GM18858 (cell line): Measurements from ENCODE around the gene CSMD2.

Experiments used
- ATAC-seq: cut with Tn5 transposase; IDR thresholded peaks from one replicate; pipeline ENCODE4 v1.9.1; 2021; ENCODE audit not compliant: unreplicated experiment

Gene CSMD2

DNA sequence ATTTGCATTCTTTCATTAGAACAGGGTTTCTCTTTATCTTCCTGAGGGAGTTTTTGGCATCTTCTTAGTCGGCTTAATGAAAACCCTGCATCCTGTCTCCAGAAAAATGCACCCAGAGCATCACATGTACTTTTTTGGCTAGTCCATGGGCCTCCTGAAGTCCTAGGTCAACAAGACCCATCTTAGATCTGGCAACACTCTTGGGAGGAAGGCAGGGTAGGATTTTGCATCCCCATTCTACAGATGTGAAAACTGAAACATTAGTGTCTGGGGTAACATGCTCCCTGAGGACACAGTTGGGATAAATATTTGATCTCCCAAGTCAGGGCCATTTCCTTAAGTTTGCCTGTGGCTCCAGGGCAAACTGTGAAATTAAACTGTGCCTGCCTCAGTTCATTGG, 341.2 kb downstream of the CSMD2 start:
- no peak for ATAC-seq

DNA sequence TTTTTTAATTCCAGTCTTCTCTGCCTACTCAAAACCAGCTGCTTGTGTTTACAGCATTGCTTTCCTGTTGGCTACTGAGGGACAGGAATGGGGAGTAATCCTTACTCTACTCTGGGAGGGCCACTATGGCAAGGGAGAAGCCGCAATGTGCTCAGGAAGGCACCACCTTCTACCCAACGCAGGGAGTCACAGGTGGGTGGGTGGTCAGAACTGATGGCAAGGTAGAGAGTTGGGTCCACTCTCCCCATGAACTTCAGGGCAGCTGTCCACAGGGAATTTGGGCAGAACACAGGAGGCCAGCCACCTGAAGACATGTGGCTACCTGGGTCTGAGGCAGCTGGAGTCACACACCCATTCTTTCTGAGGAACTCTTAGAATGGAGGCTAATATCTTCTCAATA, 341.6 kb downstream of the CSMD2 start:
- ATAC-seq, result no peak

DNA sequence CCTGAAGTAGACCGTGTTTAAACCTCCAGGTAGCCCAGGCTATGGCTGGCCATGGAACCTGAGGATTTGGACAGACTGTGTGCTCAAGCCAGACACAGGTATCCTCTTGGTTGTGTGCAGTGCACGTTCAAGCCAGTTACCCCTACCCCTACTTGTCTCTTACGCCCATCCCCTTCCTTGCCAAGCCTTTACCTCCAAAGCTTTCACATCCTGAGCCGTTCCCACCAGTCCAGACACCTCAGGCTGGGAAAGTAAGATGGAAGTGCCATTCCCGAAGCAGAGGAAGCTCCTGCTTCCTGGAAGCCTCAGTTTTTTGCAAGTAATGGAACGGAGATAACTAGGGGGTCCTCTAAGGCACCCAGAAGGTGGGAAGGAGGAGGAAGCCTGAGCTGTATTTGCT, 342.6 kb downstream of the CSMD2 start:
- ATAC-seq, result no peak

DNA sequence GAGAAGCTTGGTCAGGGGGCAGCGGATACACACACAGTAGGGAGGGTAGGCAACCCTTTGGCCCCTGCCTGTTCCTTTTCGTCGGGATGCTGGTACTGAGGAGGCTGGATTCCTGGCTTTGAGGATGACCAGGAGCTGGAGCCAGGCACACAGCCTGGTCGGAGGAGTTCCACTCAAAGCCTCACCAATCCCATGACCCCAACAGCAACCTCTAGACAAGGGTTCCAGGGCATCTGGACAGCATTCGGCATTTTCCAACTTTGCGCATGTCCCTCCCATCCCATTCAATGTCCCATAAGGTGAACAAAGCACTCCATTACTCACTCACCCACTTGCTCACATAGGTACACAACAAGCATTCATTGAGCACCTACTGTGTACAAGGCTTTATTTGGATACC, 343.7 kb downstream of the CSMD2 start:
- ATAC-seq, result no peak

DNA sequence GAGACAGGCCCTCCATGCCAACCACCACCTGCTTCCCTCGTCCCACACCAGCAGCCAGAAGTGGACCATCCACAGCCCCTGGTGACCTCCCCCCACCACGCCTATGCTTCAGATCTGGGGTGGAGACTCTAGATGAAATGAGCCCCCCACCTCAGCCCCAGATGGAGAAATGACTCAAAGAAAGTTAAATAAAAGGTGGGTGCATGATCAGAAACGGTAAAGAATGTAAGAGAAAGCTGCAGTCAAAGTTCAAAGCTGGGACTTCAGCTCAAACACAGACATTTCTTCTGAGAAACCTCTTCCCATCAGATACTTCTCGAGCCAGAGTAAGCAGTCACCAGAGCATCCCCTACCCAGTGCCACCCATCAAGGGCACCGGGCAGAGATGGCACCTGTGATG, 344.2 kb downstream of the CSMD2 start:
- ATAC-seq, result no peak

DNA sequence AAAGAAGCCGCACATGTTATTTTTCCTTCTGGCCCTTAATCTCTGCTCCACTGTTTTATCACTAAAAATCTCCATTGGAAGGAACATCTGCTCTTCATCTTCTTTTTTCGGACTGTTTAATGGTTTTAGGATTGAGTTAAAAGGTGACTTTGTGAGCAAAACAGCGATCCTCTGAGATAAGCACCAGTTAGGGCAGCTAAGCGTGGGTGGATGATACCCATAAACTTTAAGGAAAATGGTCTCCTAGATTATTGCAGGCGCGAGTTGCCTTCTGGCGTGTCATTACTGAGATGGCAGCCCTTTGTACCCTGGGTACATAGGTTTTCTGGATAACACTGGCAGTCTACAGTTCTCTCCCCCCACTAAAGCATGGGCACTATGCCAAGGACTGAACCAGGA, 345.1 kb downstream of the CSMD2 start:
- ATAC-seq, result no peak

DNA sequence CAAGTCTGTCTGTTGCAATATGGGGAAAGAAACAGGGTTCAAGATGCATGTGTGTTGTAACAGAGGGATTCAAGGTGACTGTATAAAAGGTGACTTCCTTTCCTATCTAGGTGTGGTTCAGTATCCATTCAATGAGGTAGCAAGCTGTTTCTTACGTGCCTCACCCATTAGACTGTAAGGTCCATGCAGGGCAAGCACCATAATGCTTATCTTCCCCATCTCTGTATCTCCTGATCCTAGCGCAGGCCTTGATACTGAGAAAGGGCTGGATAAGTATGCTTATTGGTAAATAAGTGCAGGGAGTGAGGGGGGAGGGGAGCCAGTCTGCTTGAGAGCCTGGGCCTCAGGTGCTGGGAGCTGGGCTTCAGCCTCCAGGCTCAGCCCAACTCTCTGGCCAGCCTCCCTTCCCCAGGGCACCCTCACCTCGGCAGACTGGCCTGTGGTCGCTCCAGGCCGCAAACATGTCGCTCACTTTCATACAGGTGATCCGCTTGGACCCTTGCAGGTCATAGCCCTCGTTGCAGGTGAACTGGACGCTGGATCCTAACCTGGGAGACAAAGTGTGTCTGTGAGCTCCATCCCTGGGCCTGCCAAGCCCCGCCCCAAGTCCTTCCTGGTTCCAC, 345.6 kb downstream of the CSMD2 start:
- no peak for ATAC-seq

DNA sequence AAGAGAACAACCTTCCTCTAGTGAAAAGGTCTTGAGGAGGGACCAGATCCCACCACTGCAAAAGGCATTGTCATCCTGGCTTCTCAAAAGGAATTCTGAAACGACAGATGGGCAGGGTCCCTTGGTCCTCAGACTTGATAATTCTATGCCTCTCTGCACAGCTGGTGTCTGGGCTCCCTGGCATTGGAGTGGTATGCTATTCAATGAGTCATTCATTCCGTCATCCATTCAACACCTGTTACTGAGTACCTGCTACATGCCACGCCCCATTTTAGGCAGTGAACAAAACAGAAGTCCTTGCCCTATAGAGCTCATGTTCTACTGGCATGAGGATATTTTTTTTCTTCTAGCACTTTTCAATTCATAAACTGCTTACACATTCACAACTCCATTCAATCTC, 347.0 kb downstream of the CSMD2 start:
- no peak for ATAC-seq

DNA sequence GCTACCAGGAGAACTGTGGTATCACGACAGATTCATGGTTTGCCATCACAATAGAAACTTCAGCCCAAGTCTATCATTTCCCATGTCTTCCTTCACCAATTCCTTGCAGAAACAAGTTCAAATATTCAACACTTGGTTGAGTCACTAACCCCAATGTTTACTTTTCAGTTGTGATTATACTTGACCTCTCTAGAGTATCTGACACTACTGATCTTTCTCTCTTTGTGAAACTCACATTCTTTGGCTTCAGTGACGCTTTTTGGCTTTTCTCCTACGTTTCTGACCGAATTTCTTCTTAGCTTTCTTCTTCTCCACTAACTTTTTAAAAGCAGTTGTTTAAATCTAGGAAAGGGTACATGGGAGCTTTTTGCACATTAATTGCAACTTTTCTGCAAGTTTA, 350.0 kb downstream of the CSMD2 start:
- no peak for ATAC-seq

DNA sequence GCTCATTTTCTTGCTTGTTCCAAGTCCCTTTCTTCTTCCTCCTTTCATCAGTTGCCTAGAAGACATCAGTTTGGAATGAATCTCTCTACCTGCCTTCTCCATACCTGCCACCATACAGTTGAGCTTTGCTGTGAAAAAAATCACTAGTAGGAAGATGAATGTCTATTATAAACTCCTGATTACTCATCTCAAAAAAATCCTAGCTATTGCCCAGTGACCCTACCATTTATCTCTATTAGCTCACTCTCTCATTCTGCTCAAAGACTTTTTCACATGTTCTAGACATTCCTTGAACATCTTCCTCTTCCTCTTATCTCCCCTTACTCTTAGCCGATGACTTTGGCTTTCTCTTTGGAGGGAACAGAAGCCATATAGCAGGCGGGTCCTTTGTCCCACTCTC, 350.9 kb downstream of the CSMD2 start:
- ATAC-seq, result no peak

DNA sequence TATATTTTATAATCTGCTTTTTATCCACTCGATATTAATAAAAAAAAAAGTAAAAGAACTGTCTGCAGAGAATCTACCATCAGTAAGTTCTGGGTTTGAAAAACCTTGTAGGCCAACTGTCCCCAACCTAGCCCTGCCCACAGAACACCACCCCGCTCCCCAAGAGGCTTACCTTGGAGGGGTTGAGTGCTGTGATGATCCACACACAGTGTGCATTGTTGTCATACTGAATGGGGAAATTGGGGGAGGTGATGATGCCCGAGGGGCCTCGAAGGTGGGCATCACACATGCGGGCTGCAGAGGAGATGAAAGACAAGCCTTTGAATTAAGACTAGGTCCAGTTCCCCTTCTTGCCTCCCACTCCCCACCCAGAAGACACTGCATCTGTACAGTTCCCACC, 354.5 kb downstream of the CSMD2 start:
- no peak for ATAC-seq

DNA sequence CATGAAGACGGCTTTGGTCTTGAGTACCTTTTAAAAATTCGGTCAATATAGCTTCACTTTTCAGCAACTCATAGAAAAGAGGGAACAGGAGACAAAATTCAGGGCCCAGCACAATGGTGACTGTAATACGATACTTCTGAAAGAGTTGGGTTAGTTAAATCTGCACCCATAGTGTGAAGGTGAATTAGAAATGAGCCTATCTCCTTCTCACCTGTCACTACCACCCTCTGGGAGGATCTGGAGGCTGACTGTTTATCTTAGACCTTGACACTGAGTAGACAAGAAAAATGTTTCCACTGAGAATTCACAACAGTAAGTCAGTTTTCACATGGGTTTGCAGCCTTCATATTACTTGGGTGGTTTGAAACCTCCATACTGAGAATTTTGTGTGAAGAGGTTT, 359.0 kb downstream of the CSMD2 start:
- no peak for ATAC-seq

DNA sequence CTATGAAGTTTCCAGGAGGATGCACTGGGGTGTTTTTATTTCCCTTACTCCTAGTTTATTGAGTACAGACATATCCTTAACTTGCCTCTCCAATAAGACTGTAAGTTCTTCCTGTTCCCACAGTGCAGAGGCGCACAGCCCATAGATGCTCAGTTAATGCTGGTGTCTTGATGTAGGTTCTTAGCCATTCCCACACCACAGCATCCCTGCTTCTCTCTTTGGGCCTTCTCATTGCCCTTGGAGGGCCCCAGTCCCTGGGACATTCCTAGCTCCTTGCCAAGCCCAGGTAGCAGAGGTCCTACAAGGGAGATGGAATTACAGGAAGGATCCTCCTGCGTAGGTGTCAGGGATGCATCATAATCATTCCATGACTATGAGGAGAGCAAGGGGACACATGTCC, 362.8 kb downstream of the CSMD2 start:
- ATAC-seq, result no peak

DNA sequence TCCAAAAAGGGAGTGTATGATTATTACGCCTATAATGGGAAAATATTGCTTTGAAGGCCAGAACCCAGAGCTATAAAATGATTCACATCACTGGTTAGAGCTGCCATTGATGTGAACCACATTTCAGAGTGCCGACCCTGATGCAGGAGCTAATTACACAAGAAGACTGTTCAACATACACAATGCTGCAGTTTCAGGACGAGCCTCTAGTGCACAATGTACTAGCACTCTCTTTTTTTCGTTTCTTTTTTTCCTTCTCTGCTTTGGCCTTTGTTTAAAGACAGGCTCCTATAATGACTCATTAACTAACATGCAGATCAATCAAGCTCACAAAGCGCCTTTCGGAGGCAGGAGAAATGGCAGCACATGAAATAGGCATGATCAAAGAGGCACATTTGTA, 367.2 kb downstream of the CSMD2 start:
- ATAC-seq, result no peak

DNA sequence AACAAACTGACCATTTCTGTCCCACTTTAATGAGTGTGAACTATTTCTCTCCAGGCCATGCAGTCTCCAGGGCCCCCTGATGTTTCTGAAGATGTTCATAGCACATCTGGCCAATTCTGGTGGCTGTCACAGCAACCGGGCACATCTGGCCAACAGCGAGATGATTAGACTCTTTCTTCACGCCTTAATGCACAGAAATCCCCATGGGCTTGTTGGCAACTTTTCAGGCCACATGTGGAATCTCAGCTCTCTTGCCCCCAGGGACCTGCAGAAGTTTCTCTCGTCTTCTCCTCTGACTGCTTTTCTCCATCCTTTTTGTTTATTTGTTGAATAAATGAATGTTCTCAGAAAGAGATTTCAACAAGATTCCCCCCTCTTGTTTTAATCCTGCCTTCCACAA, 372.4 kb downstream of the CSMD2 start:
- no peak for ATAC-seq

DNA sequence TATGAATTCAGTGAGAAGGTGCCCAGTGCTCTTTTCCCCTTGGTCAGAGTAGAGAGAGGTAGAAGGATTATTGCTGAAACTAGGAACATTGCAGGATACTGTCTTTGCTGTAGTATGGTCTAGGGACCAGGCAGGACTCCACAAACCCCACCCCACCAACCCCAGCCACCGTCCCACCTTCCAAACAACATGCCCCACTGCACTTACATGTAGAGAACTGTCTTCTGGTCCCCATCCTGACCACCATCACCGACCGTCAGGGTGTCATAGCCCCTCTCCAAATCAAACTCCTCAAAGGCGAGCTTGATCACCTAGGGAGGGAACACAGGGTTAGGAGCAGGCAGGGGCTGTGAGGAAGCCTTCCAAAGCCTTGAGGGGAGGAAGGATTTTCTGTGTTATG, 372.8 kb downstream of the CSMD2 start:
- ATAC-seq, result no peak

DNA sequence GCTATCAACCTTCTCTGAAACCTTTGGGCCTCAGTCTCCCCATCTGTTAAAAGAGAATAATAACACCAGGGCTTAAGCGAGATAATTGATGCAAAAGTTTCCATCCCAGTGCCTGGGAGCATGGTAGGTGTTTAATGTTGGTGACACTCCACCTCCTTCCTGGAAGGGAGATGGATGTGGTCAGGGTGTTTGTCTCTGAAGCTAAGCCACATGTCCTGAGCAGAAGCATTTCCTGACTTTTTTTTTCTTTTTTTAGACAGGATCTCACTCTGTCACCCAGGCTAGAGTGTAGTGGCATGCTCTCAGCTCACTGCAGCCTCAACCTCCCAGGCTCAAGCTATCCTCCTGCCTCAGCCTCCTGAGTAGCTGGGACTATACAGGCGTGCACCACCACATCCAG, 373.8 kb downstream of the CSMD2 start:
- no peak for ATAC-seq

DNA sequence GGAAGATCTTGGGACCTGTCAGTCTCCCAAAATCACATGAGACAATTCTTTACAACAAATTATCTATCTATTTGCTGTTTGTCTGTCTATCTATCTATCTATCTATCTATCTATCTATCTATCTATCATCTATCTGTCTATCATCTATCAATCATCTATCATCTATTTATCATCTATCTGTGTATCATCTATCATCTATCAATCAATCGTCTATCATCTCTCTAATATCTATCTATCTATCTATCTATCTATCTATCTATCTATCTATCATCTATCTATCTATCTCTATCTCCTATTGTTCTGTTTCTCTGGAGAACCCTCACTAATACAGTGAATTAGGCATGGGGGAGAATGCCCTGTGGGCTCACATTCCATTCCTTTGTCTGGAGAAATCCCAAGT, 374.5 kb downstream of the CSMD2 start:
- no peak for ATAC-seq

DNA sequence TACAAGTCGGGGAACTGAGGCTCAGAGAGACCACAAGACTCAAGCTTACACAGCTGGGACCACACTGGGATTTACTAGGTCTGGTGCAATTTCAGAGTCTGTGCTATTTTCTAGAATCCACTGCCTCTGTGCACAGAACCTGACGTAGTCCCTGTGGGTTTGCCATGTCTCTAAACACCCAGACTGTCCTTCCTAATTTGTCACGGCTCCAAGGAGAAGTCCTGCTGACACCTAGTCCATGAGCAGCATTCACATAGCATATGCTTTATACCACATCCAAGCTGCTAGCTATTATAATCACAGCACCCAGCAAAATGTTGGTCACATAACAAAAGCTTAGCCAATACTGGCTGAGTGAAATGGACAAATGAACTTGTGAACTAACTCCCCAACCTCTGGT, 380.2 kb downstream of the CSMD2 start:
- ATAC-seq, result no peak

DNA sequence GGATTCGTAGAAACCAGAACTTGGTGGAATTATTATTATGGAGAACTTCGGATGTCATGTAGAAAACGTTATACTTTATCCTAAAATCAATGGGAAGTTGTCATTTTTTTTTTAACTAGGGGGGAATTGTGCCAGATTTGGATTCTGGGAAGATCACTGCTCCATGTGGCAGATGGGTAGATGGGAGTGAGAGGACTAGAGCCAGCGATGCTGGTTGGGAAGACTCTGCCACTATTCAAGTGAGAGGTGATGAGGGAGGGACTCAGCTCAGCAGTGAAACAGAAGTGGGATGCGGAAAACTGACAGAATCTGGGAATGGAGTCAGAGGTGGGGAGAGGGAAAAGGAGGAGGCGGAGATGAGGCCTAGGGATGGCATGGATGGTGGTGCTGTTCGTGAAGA, 382.3 kb downstream of the CSMD2 start:
- ATAC-seq, result no peak

DNA sequence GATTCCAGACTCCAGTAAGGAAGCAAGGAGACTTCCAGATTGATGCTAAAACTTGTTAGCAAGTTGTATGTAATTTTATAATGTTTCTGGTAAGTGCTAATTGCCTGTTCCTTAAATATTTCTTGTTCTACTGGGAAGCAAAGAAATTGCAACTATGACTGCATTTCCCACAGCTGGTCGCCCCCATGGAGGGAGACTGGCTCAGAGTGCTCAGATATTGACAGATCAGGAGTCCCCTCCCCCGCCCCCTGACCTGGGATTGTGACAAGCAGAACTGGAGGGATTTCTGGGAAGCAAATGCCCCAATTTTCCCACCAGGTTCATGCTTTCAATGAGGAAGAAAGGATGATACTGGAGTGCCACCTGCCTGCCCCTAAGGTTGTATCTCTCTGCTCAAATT, 383.4 kb downstream of the CSMD2 start:
- ATAC-seq, result no peak

DNA sequence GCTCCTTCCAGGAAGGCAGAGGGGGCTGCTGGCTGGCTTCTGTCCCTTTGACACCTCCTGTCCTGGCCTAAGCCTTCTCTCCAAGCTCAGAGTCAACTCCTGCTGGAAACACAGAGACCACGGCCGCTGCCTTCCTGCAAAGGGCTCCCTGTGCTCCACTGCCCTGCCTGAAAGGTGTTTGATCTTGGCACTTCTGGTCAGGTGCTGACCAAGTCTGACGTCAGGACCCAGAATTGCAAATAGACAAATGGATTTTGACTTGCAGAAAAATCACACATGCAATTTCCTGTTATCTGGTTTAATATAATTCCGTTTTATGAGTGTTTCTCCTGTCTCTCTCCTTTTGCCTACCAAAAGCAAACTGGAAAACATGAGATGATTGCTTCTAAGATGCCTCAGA, 387.7 kb downstream of the CSMD2 start:
- no peak for ATAC-seq

DNA sequence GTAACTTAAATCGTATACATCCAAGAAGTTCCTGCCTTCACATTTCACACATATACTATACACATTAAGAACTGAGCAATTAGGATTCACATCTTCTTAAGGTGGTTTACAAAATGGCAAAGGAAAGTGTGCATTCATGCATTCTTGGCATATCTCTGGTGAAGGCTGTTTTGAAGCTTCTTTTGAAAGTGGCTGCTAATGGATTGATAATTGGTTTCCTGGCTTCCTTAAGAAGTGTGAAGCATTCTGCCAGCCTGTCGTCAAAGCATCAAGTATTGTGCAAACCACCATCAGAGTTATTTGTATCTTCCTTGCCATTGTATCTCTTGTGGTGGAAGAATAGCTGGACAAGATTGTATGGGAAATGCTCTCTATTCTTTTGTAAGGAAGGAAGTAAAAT, 396.2 kb downstream of the CSMD2 start:
- no peak for ATAC-seq

DNA sequence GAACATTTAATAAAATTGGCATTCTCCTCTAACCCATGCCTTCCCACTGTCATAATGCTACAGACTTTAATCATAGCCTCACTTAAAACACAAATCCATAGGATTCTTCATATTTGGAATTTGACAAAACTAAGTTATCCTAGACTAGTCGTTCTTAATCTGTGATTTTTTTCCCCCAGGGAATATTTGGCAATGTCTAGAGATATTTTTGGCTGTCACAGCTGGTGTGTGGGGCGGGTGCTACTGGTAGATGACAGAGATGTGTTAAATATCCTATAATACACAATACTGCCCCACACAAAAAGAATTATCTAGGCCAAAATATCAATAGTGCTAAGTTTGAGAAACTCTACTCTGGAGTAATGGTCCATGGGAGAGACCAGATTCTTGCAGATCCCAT, 396.9 kb downstream of the CSMD2 start:
- no peak for ATAC-seq
